Measurements from ENCODE around the gene LTA4H.

- no peak for TF ChIP-seq CTCF (IDR thresholded peaks at IDR 0.05)
- TF ChIP-seq POLR2A (IDR thresholded peaks at IDR 0.05): no peak
- no peak for TF ChIP-seq EP300 (IDR thresholded peaks at IDR 0.05)
- no peak for TF ChIP-seq POLR2AphosphoS5 (IDR thresholded peaks at IDR 0.05)
Observed at GRCh38 chr12:96083020-96083719, 47.8 kb upstream of the LTA4H start.

All from gastroesophageal sphincter (tissue), 3 donors.